SK-N-SH treated with all-trans-retinoic acid at 6 μM for 48 hours (cell line): ENCODE measurements around the gene TTC34.

ENCODE experiments used
- ATAC-seq: fragments of 200-7000 bp; cut with Tn5 transposase; 3 replicates; pipeline ENCODE4 v1.9.1; 2020; ENCODE audit warnings: mild to moderate bottlenecking, moderate library complexity
- BACH2 ChIP-seq: fragments of 250-450 bp; sonication (Bioruptor Pico); IDR thresholded peaks from 2 replicates; pipeline ENCODE4 v1.9.0; 2021; ENCODE audit warnings: mild to moderate bottlenecking, borderline replicate concordance
- CSDC2 ChIP-seq: fragments of 250-450 bp; sonication (Bioruptor Pico); IDR thresholded peaks from 2 replicates; pipeline ENCODE4 v1.5.0; 2020; ENCODE audit warnings: mild to moderate bottlenecking, moderate library complexity
- ESRRG ChIP-seq: fragments of 250-450 bp; sonication (Bioruptor Pico); IDR thresholded peaks from 2 replicates; pipeline ENCODE4 v1.6.1; 2021; ENCODE audit warnings: mild to moderate bottlenecking
- OSR1 ChIP-seq: fragments of 250-450 bp; sonication (Bioruptor Pico); IDR thresholded peaks from 2 replicates; pipeline ENCODE4 v1.8.0; 2022; ENCODE audit warnings: moderate library complexity, mild to moderate bottlenecking, inconsistent platforms
- PPARA ChIP-seq: fragments of 250-450 bp; sonication (Bioruptor Pico); IDR thresholded peaks from 2 replicates; pipeline ENCODE4 v1.5.0; 2020; ENCODE audit warnings: mild to moderate bottlenecking, borderline replicate concordance
- RARB ChIP-seq: fragments of 250-450 bp; sonication (Bioruptor Pico); IDR thresholded peaks from 2 replicates; pipeline ENCODE4 v1.8.0; 2021; ENCODE audit warnings: mild to moderate bottlenecking, moderate library complexity
- SNAI2 ChIP-seq: fragments of 250-450 bp; sonication (Bioruptor Pico); IDR thresholded peaks from 2 replicates; pipeline ENCODE4 v1.5.0; 2020; ENCODE audit warnings: mild to moderate bottlenecking, moderate library complexity
- TCF4 ChIP-seq: fragments of 250-450 bp; sonication (Bioruptor Pico); IDR thresholded peaks from 2 replicates; pipeline ENCODE4 v1.8.0; 2021; ENCODE audit warnings: mild to moderate bottlenecking, moderate library complexity, borderline replicate concordance
- ZC3H10 ChIP-seq: fragments of 250-450 bp; sonication (Bioruptor Pico); IDR thresholded peaks from 2 replicates; pipeline ENCODE4 v1.5.1; 2021; ENCODE audit warnings: mild to moderate bottlenecking, moderate library complexity
- ZFP3 ChIP-seq: fragments of 250-450 bp; sonication (Bioruptor Pico); IDR thresholded peaks from 2 replicates; pipeline ENCODE4 v1.5.0; 2020; ENCODE audit warnings: mild to moderate bottlenecking, moderate library complexity
- ZNF70 ChIP-seq: fragments of 450-650 bp; formaldehyde crosslinking; IDR thresholded peaks from 2 replicates; pipeline ENCODE4 v1.5.0; 2020; ENCODE audit warnings: mild to moderate bottlenecking, moderate library complexity
- ZNF8 ChIP-seq: fragments of 450-650 bp; formaldehyde crosslinking; IDR thresholded peaks from 2 replicates; pipeline ENCODE4 v1.5.0; 2020; ENCODE audit warnings: mild to moderate bottlenecking, moderate library complexity
- TF ChIP-seq, protein P1 (sequence below): fragments of 250-450 bp; sonication (Bioruptor Pico); IDR thresholded peaks from 2 replicates; pipeline ENCODE4 v1.5.1; 2020; ENCODE audit warnings: low read depth, mild to moderate bottlenecking, moderate library complexity
- TF ChIP-seq, protein P2 (sequence below): fragments of 250-450 bp; sonication (Bioruptor Pico); IDR thresholded peaks from 2 replicates; pipeline ENCODE4 v1.5.0; 2020; ENCODE audit warnings: mild to moderate bottlenecking, moderate library complexity
- TF ChIP-seq, protein P3 (sequence below): fragments of 250-450 bp; sonication (Bioruptor Pico); IDR thresholded peaks from 2 replicates; pipeline ENCODE4 v1.5.1; 2021; ENCODE audit warnings: mild to moderate bottlenecking, moderate library complexity
- TF ChIP-seq, protein P4 (sequence below): fragments of 250-450 bp; sonication (Bioruptor Pico); IDR thresholded peaks from 2 replicates; pipeline ENCODE4 v1.8.0; 2020; ENCODE audit warnings: mild to moderate bottlenecking, moderate library complexity, borderline replicate concordance

The TTC34 gene

DNA sequence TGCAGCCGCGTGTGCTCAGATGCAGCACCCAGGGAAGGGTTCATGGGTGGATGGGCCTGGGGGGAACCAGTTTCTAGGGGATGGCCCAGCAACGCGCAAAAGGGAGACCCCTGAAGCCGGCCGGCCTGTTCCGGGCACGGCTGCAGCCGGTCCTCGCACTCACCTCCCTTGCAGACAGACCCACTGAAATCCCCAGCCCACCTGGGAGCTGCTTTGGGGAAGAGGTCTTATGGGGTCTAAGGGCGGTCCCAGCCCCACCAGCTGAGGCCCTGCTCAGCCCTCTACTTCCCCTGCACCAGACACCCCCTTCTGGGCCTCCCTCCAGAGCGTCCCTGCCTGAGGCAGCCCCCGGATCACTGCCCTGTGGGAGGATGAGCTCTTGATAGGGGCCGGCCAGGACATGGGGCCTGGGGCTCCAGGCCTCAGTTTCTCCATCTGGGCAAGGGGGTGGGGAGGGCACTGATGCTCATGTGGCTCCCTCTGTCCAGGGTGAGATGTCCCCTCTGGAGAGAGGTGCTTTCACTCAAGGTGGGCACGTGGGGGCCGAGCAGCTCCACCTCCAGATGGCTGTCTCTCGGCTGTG, 20.0 kb upstream of the TTC34 start:
- TF ChIP-seq CSDC2 (CRISPR knock-in tag) (no peak), ZNF8 (CRISPR knock-in tag) (no peak), ZNF70 (CRISPR knock-in tag) (no peak), ZC3H10 (CRISPR knock-in tag) (no peak)
- TF ChIP-seq, protein P1, sequence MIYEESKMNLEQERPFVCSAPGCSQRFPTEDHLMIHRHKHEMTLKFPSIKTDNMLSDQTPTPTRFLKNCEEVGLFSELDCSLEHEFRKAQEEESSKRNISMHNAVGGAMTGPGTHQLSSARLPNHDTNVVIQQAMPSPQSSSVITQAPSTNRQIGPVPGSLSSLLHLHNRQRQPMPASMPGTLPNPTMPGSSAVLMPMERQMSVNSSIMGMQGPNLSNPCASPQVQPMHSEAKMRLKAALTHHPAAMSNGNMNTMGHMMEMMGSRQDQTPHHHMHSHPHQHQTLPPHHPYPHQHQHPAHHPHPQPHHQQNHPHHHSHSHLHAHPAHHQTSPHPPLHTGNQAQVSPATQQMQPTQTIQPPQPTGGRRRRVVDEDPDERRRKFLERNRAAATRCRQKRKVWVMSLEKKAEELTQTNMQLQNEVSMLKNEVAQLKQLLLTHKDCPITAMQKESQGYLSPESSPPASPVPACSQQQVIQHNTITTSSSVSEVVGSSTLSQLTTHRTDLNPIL = no peak
- TF ChIP-seq, all 23 proteins: peak for 0
- no peak for ATAC-seq

DNA sequence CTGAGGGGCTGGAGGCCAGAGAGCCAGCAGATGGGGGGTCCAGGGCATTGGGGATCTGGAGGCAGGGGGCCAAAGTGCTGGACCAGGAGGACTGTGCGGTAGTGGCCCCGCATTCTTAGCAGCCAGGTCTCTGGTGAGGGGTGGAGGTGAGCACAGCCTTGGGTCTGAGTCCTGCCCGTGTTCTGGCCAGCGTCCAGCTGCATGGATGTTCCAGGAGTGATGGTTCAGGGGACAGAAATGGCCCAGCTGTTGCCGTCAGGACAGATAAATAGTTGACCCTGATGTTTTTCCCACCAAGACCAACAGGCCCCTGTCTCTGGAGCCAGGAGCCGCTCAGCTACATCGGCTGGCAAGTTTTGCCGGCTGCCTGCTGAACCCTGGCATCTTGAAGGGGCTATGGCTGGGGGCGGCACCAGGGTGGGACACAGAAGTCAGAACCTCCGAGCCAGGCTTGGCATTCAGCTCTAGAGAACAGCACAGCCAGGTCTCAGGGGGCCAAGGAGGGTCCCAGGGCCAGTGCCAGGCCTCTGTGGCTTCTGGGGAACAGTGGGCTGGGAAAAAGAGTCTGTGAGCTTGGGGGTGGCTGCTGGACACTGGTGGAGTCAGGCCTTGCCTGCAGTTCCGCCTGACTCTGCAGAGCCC, 19.4 kb upstream of the TTC34 start:
- TF ChIP-seq ZNF70 (CRISPR knock-in tag) = no peak
- TF ChIP-seq, protein P1 = no peak
- TF ChIP-seq TCF4 = no peak
- TF ChIP-seq ZFP3 (CRISPR knock-in tag) = no peak
- TF ChIP-seq RARB (CRISPR knock-in tag) = no peak
- TF ChIP-seq, protein P2, sequence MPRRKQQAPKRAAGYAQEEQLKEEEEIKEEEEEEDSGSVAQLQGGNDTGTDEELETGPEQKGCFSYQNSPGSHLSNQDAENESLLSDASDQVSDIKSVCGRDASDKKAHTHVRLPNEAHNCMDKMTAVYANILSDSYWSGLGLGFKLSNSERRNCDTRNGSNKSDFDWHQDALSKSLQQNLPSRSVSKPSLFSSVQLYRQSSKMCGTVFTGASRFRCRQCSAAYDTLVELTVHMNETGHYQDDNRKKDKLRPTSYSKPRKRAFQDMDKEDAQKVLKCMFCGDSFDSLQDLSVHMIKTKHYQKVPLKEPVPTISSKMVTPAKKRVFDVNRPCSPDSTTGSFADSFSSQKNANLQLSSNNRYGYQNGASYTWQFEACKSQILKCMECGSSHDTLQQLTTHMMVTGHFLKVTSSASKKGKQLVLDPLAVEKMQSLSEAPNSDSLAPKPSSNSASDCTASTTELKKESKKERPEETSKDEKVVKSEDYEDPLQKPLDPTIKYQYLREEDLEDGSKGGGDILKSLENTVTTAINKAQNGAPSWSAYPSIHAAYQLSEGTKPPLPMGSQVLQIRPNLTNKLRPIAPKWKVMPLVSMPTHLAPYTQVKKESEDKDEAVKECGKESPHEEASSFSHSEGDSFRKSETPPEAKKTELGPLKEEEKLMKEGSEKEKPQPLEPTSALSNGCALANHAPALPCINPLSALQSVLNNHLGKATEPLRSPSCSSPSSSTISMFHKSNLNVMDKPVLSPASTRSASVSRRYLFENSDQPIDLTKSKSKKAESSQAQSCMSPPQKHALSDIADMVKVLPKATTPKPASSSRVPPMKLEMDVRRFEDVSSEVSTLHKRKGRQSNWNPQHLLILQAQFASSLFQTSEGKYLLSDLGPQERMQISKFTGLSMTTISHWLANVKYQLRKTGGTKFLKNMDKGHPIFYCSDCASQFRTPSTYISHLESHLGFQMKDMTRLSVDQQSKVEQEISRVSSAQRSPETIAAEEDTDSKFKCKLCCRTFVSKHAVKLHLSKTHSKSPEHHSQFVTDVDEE (CRISPR knock-in tag) = no peak
- no peak for TF ChIP-seq SNAI2 (CRISPR knock-in tag)
- ATAC-seq = no peak

DNA sequence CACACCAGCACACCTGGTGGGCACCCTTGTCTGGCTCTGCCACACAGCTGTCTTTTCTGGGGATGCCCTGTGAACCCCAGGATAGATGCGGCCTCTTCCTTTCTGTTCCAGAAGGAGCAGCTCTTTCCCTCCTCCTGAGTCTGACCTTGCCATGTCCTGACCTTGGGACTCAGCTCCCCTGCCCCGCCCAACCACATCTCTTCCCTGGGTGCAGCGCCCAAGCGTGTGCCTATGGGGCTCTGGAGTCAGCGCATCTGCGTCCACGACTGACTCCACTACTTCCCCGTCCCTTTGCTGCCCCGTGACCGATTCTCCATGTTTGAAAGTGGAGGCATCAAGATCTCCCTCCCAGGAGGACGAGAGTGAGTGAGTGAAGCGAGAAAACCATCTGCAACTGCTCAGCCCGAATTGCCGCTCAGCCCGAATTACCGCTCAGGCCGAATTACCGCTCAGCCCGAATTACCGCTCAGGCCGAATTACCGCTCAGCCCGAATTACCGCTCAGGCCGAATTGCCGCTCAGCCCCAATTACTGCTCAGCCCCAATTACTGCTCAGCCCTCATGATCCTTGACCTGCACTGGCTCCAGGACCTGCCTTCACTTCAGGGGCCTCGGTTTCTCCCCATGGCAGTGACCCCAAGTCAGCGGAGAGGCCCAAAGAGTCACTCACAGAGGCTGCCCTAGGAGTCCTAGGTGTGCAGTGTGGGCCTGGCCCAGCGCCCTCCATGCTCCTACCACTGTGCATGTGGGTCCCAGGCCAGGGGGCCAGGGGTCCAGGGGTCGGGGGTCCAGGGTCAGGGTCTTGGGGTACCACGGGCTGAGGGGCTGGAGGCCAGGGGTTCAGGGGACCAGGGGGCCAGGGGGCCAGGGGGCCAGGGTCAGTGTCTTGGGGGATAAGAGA, 18.6 kb upstream of the TTC34 start:
- TF ChIP-seq ZFP3 (CRISPR knock-in tag) (no peak), BACH2 (no peak), ZNF70 (CRISPR knock-in tag) (no peak), TCF4 (no peak), PPARA (CRISPR knock-in tag) (no peak), OSR1 (no peak), ESRRG (no peak), SNAI2 (CRISPR knock-in tag) (no peak)
- TF ChIP-seq, protein P3, sequence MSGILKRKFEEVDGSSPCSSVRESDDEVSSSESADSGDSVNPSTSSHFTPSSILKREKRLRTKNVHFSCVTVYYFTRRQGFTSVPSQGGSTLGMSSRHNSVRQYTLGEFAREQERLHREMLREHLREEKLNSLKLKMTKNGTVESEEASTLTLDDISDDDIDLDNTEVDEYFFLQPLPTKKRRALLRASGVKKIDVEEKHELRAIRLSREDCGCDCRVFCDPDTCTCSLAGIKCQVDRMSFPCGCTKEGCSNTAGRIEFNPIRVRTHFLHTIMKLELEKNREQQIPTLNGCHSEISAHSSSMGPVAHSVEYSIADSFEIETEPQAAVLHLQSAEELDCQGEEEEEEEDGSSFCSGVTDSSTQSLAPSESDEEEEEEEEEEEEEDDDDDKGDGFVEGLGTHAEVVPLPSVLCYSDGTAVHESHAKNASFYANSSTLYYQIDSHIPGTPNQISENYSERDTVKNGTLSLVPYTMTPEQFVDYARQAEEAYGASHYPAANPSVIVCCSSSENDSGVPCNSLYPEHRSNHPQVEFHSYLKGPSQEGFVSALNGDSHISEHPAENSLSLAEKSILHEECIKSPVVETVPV = no peak
- TF ChIP-seq, protein P1 = no peak
- TF ChIP-seq, protein P2 (CRISPR knock-in tag) = no peak
- TF ChIP-seq, protein P4, sequence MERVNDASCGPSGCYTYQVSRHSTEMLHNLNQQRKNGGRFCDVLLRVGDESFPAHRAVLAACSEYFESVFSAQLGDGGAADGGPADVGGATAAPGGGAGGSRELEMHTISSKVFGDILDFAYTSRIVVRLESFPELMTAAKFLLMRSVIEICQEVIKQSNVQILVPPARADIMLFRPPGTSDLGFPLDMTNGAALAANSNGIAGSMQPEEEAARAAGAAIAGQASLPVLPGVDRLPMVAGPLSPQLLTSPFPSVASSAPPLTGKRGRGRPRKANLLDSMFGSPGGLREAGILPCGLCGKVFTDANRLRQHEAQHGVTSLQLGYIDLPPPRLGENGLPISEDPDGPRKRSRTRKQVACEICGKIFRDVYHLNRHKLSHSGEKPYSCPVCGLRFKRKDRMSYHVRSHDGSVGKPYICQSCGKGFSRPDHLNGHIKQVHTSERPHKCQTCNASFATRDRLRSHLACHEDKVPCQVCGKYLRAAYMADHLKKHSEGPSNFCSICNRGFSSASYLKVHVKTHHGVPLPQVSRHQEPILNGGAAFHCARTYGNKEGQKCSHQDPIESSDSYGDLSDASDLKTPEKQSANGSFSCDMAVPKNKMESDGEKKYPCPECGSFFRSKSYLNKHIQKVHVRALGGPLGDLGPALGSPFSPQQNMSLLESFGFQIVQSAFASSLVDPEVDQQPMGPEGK = no peak

More for the DNA sequence above, 18.6 kb upstream of the TTC34 start:
- ATAC-seq = no peak
